Breast epithelium (tissue), 4 donors: ENCODE measurements around the gene GYS1. TPM values are rescaled to one million over a fixed set of nuclear protein-coding genes. Genes with fewer than 3 reads are reported as not detected.

Experiments
- DNase-seq, 2 donors: peaks; one replicate each; pipeline ENCODE4 v3.0.0-alpha.2; 2019; ENCODE audit warnings: low spot score in 2 of 2
- H3K27ac ChIP-seq, 2 donors: fragments of 200-600 bp; sonication (generic) in 1 of 2; one replicate each; pipeline ENCODE4 v1.5.1; 2016 to 2019; ENCODE audit warnings: mild to moderate bottlenecking in 1 of 2
- H3K27me3 ChIP-seq, 2 donors: fragments of 200-600 bp; sonication (generic) in 1 of 2; one replicate each; pipeline versions ENCODE4 v1.5.1 to v1.6.0; 2017 to 2019; ENCODE audit warnings: control low read depth in 1 of 2, mild to moderate bottlenecking in 1 of 2
- H3K36me3 ChIP-seq: fragments of 200-600 bp; one replicate; pipeline ENCODE4 v1.5.1; 2019
- H3K4me1 ChIP-seq, 2 donors: fragments of 200-600 bp; sonication (generic); one replicate each; pipeline ENCODE4 v1.5.1; 2016 to 2019; ENCODE audit warnings: control low read depth in 1 of 2
- H3K4me3 ChIP-seq, 3 donors: fragments of 200-600 bp; sonication (generic); 1 replicate in 2 of 3; 2 replicates in 1 of 3; pipeline ENCODE4 v1.5.1; 2016 to 2019; ENCODE audit warnings: mild to moderate bottlenecking in 3 of 3, moderate library complexity in 2 of 3
- H3K9me3 ChIP-seq, 2 donors: fragments of 200-600 bp; sonication (generic) in 1 of 2; one replicate each; pipeline ENCODE4 v1.5.1; 2016 to 2019; ENCODE audit warnings: control low read depth in 1 of 2
- CTCF ChIP-seq, 3 donors: fragments of 450-650 bp; IDR thresholded peaks; one replicate each; pipeline ENCODE4 v1.5.1; 2016 to 2017; ENCODE audit warnings: antibody characterized with exemption in 3 of 3, mild to moderate bottlenecking in 3 of 3, moderate library complexity in 3 of 3
- POLR2A ChIP-seq: fragments of 450-650 bp; IDR thresholded peaks from one replicate; pipeline ENCODE4 v1.6.1; 2016; ENCODE audit warnings: antibody characterized with exemption, mild to moderate bottlenecking, moderate library complexity
- POLR2AphosphoS5 ChIP-seq, 3 donors: sonication (generic); formaldehyde crosslinking; IDR thresholded peaks; one replicate each; pipeline ENCODE4 v1.6.1; 2017; ENCODE audit warnings: antibody characterized with exemption in 3 of 3
- intact Hi-C: fragments of 100-400 bp; cut with DNase I; formaldehyde crosslinking; loops from one replicate; pipeline ENCODE4 v1.15.1; 2023; ENCODE audit warnings: low total_unique reads
- total RNA-seq, 3 donors: library from RNA; depleted of rRNA; stranded (reverse); fragments of >200 nt; gene quantifications; one replicate each; pipeline ENCODE4 v1.1.0, GENCODE V29; 2016

Gene GYS1
- total RNA-seq, 3 donors from 2014 or later = 24.0 to 26.4 (median 24.6) TPM

- intact Hi-C loops = no loop called here
- TF ChIP-seq CTCF (IDR thresholded peaks at IDR 0.05) (no peak), POLR2A (no peak), POLR2AphosphoS5 (IDR thresholded peaks at IDR 0.05) (no peak)
- H3K4me1 ChIP-seq = peaks cover 0 to 14% of the 10 kb centered on the region in 2 donors
- DNase-seq = no peak
- H3K27ac ChIP-seq = peak overlapping the region; percentile 92 to 93
- no peaks in the 10 kb centered on the region for H3K9me3 ChIP-seq
- no peaks in the 10 kb centered on the region for H3K36me3 ChIP-seq
- H3K27me3 ChIP-seq = no peaks in the 10 kb centered on the region
- H3K4me3 ChIP-seq = peak overlapping the region; percentile 81 to 92 (median 88)
Observed at GRCh38 chr19:48964205-48965039, 28.7 kb downstream of the GYS1 start.

GRCh38 chr19:48963371-48964204 lies 29.5 kb downstream of the GYS1 start:
- H3K27ac ChIP-seq = peak overlapping the region; percentile 92 to 93
- peaks cover 0 to 14% of the 10 kb centered on the region in 2 donors for H3K4me1 ChIP-seq
- no peaks in the 10 kb centered on the region for H3K27me3 ChIP-seq
- peak overlapping the region; percentile 81 to 92 (median 88) for H3K4me3 ChIP-seq
- peak in 2 of 3 donors; percentile 35 to 48 for TF ChIP-seq POLR2AphosphoS5 (IDR thresholded peaks at IDR 0.05)
- TF ChIP-seq POLR2A = no peak
- peak; percentile 60 to 64 for DNase-seq
- H3K36me3 ChIP-seq = no peaks in the 10 kb centered on the region
- intact Hi-C loops = no loop called here
- H3K9me3 ChIP-seq = no peaks in the 10 kb centered on the region

GRCh38 chr19:48962849-48963165 lies 30.3 kb downstream of the GYS1 start:
- no peak for TF ChIP-seq CTCF (IDR thresholded peaks at IDR 0.05)
- Histone ChIP-seq H3K4me1 (peaks cover 0 to 14% of the 10 kb centered on the region in 2 donors), H3K36me3 (no peaks in the 10 kb centered on the region), H3K9me3 (no peaks in the 10 kb centered on the region), H3K27ac (peak overlapping the region; percentile 92 to 93), H3K4me3 (no peak overlapping the region), H3K27me3 (no peaks in the 10 kb centered on the region)
- intact Hi-C loops = no loop called here
- no peak for DNase-seq

- no peak for DNase-seq
- H3K9me3 ChIP-seq = no peaks in the 10 kb centered on the region
- intact Hi-C loops = no loop called here
Observed at GRCh38 chr19:48962029-48962848, 30.9 kb downstream of the GYS1 start.

More at GRCh38 chr19:48962029-48962848, 30.9 kb downstream of the GYS1 start:
- Histone ChIP-seq H3K36me3 (no peaks in the 10 kb centered on the region), H3K4me1 (peaks cover 0 to 12% of the 10 kb centered on the region in 2 donors), H3K27me3 (no peaks in the 10 kb centered on the region), H3K27ac (peak overlapping the region; percentile 92 to 93), H3K4me3 (no peak overlapping the region)
- TF ChIP-seq CTCF (IDR thresholded peaks at IDR 0.05) (no peak), POLR2AphosphoS5 (IDR thresholded peaks at IDR 0.05) (no peak), POLR2A (no peak)
